Measurements from ENCODE around the gene TRIM24. TPM values are rescaled to one million over a fixed set of nuclear protein-coding genes. Genes with fewer than 3 reads are reported as not detected.

The TRIM24 gene
- total RNA-seq, 1 experiment from 2014 or later, result 113 TPM

DNA sequence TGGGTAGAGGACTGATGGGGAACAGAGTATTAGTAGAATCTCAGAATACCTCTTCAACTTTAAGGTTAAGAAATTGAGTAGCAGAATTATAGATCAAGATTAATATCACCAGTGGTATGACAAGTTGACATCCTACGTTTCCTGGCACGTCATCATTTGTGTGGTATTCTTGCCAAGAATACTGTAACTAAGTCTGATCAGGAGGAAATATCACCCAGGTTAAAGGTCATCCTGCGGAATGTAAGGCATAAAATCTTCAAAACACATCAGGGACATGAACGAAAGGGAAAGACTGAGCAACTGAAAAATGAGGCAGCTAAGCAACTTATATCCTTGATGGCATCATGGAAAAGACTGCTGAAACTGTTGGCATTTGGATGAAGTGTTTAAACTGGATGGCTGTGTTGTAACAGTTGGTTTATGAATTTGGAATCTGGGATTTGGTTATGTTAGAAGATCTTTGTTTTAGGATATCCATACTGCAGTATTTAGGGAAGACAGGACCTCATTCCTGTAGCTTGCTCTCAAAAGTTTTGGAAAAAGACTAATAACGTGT is 86.1 kb downstream of the TRIM24 start:
- peaks cover 80% of the 10 kb centered on the region for H3K36me3 Mint-ChIP-seq
- no peak for DNase-seq (ENCODE audit: low spot score)

More for the DNA sequence above, 86.1 kb downstream of the TRIM24 start:
- no peak for ATAC-seq
- Mint-ChIP-seq H3K27me3 (ENCODE audit: low read depth) (no peaks in the 10 kb centered on the region), H3K4me3 (no peak overlapping the region), H3K27ac (peak overlapping the region; percentile 52; the same call in 1 of the 2 replicates), H3K4me1 (0 out of 2 replicates have a peak, but pooled peaks cover 3% of the 10 kb centered on the region), H3K9me3 (peaks cover 3% of the 10 kb centered on the region; the same call in 1 of the 2 replicates)
- ChIA-PET CTCF (no interaction called here), POLR2A (no interaction called here)
- TF ChIP-seq ZMAT4 (CRISPR knock-in tag; IDR thresholded peaks at IDR 0.05), result no peak
- TF ChIP-seq, protein P1, sequence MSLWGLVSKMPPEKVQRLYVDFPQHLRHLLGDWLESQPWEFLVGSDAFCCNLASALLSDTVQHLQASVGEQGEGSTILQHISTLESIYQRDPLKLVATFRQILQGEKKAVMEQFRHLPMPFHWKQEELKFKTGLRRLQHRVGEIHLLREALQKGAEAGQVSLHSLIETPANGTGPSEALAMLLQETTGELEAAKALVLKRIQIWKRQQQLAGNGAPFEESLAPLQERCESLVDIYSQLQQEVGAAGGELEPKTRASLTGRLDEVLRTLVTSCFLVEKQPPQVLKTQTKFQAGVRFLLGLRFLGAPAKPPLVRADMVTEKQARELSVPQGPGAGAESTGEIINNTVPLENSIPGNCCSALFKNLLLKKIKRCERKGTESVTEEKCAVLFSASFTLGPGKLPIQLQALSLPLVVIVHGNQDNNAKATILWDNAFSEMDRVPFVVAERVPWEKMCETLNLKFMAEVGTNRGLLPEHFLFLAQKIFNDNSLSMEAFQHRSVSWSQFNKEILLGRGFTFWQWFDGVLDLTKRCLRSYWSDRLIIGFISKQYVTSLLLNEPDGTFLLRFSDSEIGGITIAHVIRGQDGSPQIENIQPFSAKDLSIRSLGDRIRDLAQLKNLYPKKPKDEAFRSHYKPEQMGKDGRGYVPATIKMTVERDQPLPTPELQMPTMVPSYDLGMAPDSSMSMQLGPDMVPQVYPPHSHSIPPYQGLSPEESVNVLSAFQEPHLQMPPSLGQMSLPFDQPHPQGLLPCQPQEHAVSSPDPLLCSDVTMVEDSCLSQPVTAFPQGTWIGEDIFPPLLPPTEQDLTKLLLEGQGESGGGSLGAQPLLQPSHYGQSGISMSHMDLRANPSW (CRISPR knock-in tag; conservative IDR thresholded peaks at IDR 0.05; ENCODE audit: low read depth), result no peak
- no peak for TF ChIP-seq TEAD4 (CRISPR knock-in tag; IDR thresholded peaks at IDR 0.05)
- no peak for TF ChIP-seq E2F1 (CRISPR knock-in tag; IDR thresholded peaks at IDR 0.05)
- no peak for TF ChIP-seq ZNF263 (CRISPR knock-in tag; IDR thresholded peaks at IDR 0.05; ENCODE audit: low read depth)
- TF ChIP-seq SMAD4 (CRISPR knock-in tag; IDR thresholded peaks at IDR 0.05), result no peak
- no peak for TF ChIP-seq EMX1 (CRISPR knock-in tag; IDR thresholded peaks at IDR 0.05)
- TF ChIP-seq HMGA2 (CRISPR knock-in tag; IDR thresholded peaks at IDR 0.05), result no peak
- TF ChIP-seq FOXP1 (CRISPR knock-in tag; IDR thresholded peaks at IDR 0.05; ENCODE audit: borderline replicate concordance), result no peak
- TF ChIP-seq, protein P2, sequence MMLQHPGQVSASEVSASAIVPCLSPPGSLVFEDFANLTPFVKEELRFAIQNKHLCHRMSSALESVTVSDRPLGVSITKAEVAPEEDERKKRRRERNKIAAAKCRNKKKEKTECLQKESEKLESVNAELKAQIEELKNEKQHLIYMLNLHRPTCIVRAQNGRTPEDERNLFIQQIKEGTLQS (CRISPR knock-in tag; conservative IDR thresholded peaks at IDR 0.05), result no peak
- TF ChIP-seq GABPB1 (CRISPR knock-in tag; IDR thresholded peaks at IDR 0.05), result no peak
- no peak for TF ChIP-seq MXD4 (CRISPR knock-in tag; IDR thresholded peaks at IDR 0.05; ENCODE audit: borderline replicate concordance)
- no peak for TF ChIP-seq HMGXB4 (CRISPR knock-in tag; IDR thresholded peaks at IDR 0.05)
- no peak for TF ChIP-seq NFYB (CRISPR knock-in tag; conservative IDR thresholded peaks at IDR 0.05; ENCODE audit: low read depth)
- TF ChIP-seq NR2C2 (CRISPR knock-in tag; IDR thresholded peaks at IDR 0.05), result no peak
- TF ChIP-seq CREB1 (CRISPR knock-in tag; IDR thresholded peaks at IDR 0.05), result no peak
- TF ChIP-seq ETV6 (CRISPR knock-in tag; IDR thresholded peaks at IDR 0.05), result no peak
- TF ChIP-seq NFATC4 (CRISPR knock-in tag; IDR thresholded peaks at IDR 0.05), result no peak
- TF ChIP-seq NR3C1 (CRISPR knock-in tag; conservative IDR thresholded peaks at IDR 0.05; ENCODE audit: low read depth), result no peak
- TF ChIP-seq, protein P3, sequence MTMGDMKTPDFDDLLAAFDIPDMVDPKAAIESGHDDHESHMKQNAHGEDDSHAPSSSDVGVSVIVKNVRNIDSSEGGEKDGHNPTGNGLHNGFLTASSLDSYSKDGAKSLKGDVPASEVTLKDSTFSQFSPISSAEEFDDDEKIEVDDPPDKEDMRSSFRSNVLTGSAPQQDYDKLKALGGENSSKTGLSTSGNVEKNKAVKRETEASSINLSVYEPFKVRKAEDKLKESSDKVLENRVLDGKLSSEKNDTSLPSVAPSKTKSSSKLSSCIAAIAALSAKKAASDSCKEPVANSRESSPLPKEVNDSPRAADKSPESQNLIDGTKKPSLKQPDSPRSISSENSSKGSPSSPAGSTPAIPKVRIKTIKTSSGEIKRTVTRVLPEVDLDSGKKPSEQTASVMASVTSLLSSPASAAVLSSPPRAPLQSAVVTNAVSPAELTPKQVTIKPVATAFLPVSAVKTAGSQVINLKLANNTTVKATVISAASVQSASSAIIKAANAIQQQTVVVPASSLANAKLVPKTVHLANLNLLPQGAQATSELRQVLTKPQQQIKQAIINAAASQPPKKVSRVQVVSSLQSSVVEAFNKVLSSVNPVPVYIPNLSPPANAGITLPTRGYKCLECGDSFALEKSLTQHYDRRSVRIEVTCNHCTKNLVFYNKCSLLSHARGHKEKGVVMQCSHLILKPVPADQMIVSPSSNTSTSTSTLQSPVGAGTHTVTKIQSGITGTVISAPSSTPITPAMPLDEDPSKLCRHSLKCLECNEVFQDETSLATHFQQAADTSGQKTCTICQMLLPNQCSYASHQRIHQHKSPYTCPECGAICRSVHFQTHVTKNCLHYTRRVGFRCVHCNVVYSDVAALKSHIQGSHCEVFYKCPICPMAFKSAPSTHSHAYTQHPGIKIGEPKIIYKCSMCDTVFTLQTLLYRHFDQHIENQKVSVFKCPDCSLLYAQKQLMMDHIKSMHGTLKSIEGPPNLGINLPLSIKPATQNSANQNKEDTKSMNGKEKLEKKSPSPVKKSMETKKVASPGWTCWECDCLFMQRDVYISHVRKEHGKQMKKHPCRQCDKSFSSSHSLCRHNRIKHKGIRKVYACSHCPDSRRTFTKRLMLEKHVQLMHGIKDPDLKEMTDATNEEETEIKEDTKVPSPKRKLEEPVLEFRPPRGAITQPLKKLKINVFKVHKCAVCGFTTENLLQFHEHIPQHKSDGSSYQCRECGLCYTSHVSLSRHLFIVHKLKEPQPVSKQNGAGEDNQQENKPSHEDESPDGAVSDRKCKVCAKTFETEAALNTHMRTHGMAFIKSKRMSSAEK (CRISPR knock-in tag; IDR thresholded peaks at IDR 0.05; ENCODE audit: borderline replicate concordance), result no peak

Measured in WTC11 (cell line).